Fibroblast of lung (primary cell): Measurements from ENCODE around the gene ACTR1A.

ENCODE experiments used
- EZH2 ChIP-seq: IDR thresholded peaks from 2 replicates; pipeline ENCODE4 v1.5.1; 2012; ENCODE audit warnings: low read length, control low read depth, mild to moderate bottlenecking; ENCODE audit errors: missing control alignments
- TF ChIP-seq, protein P1 (sequence below), 2 donors: IDR thresholded peaks in 1 of 2; conservative IDR thresholded peaks in 1 of 2; 1 replicate in 1 of 2; 2 replicates in 1 of 2; pipeline ENCODE4 v1.5.1; 2011 to 2012; ENCODE audit warnings: low read length in 2 of 2, control low read depth in 1 of 2, inconsistent platforms in 1 of 2, low read depth in 1 of 2, mild to moderate bottlenecking in 1 of 2

DNA sequence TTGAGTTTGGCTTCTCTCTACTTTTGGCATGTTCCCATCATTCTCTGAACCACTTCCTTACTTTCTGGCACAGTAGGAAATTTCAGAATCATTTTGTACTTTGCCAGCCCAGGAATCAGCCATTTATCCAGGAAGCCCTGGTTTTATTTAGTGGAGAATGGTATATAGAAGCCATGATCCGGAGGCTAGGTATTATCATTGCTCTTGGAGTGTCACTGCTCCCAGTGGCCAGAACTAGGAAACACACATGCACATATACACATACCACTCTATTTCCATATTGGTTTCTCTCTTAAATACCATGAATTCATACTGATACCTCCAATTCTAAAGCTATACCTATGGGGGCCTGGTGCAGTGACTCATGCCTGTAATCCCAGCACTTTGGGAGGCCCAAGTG is 37.5 kb upstream of the ACTR1A start:
- TF ChIP-seq, protein P1, sequence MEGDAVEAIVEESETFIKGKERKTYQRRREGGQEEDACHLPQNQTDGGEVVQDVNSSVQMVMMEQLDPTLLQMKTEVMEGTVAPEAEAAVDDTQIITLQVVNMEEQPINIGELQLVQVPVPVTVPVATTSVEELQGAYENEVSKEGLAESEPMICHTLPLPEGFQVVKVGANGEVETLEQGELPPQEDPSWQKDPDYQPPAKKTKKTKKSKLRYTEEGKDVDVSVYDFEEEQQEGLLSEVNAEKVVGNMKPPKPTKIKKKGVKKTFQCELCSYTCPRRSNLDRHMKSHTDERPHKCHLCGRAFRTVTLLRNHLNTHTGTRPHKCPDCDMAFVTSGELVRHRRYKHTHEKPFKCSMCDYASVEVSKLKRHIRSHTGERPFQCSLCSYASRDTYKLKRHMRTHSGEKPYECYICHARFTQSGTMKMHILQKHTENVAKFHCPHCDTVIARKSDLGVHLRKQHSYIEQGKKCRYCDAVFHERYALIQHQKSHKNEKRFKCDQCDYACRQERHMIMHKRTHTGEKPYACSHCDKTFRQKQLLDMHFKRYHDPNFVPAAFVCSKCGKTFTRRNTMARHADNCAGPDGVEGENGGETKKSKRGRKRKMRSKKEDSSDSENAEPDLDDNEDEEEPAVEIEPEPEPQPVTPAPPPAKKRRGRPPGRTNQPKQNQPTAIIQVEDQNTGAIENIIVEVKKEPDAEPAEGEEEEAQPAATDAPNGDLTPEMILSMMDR (conservative IDR thresholded peaks at IDR 0.05 in 1 of 2, IDR thresholded peaks at IDR 0.05 in 1 of 2; ENCODE audit: low read depth in 1 of 2, low read length in 2 of 2) = peak in 1 of 2 donors; percentile 35
- TF ChIP-seq EZH2 = no peak
